ENCODE results near the gene CCDC78. TPM values are rescaled to one million over a fixed set of nuclear protein-coding genes. Genes with fewer than 3 reads are reported as not detected.

Gene CCDC78
- total and polyA plus RNA-seq, 2 of the 13 experiments (the other 11 are each of a cell fraction or from before 2014, with no cell fraction given): 0.53 to 1.5 TPM

- no peak for TF ChIP-seq HNF1A (IDR thresholded peaks at IDR 0.05; ENCODE audit: low read depth)
- no peak for TF ChIP-seq HNF1A (CRISPR knock-in tag; IDR thresholded peaks at IDR 0.05; ENCODE audit: borderline replicate concordance)
- TF ChIP-seq ZNF225 (CRISPR knock-in tag; IDR thresholded peaks at IDR 0.05): no peak
- no peak for TF ChIP-seq ZNF234 (CRISPR knock-in tag; conservative IDR thresholded peaks at IDR 0.05)
- TF ChIP-seq POLR2G (IDR thresholded peaks at IDR 0.05; ENCODE audit: low read depth, low read length): peak; percentile 63
- peak; percentile 63; the same call in 1 of the 2 replicates for TF ChIP-seq PHF20 (CRISPR knock-in tag; IDR thresholded peaks at IDR 0.05)
- TF ChIP-seq FOSL1 (CRISPR knock-in tag; IDR thresholded peaks at IDR 0.05; ENCODE audit: borderline replicate concordance): 0 out of 2 replicates have a peak, but pooled peaks have one; percentile 17
- TF ChIP-seq ZBTB21 (CRISPR knock-in tag; IDR thresholded peaks at IDR 0.05): no peak
- TF ChIP-seq HNF4G (IDR thresholded peaks at IDR 0.05; ENCODE audit: borderline replicate concordance, low read depth, low read length): no peak
- TF ChIP-seq HNF4G (CRISPR knock-in tag; IDR thresholded peaks at IDR 0.05; ENCODE audit: borderline replicate concordance, low read depth): no peak
- TF ChIP-seq NR2F6 (IDR thresholded peaks at IDR 0.05): no peak
- TF ChIP-seq NR2F6 (CRISPR knock-in tag; IDR thresholded peaks at IDR 0.05): no peak
- no peak for TF ChIP-seq ZNF616 (CRISPR knock-in tag; IDR thresholded peaks at IDR 0.05; ENCODE audit: low read depth)
- TF ChIP-seq ARID5B (CRISPR knock-in tag; IDR thresholded peaks at IDR 0.05): 0 out of 2 replicates have a peak, but pooled peaks have one; percentile 17
- no peak for TF ChIP-seq MZF1 (CRISPR knock-in tag; IDR thresholded peaks at IDR 0.05; ENCODE audit: borderline replicate concordance)
- peak; percentile 47; the same call in 1 of the 2 replicates for TF ChIP-seq TGIF2 (CRISPR knock-in tag; IDR thresholded peaks at IDR 0.05)
- TF ChIP-seq SALL1 (CRISPR knock-in tag; IDR thresholded peaks at IDR 0.05): 0 out of 2 replicates have a peak, but pooled peaks have one; percentile 27
- peak; percentile 38; the same call in 1 of the 2 replicates for TF ChIP-seq MXD1 (CRISPR knock-in tag; IDR thresholded peaks at IDR 0.05)
- TF ChIP-seq IRF1 (CRISPR knock-in tag; IDR thresholded peaks at IDR 0.05; ENCODE audit: low read depth): no peak
These were observed 46.2 kb downstream of the CCDC78 start, which contains the start of gene STUB1 (continued) for GRCh38 chr16:679814-680624.
